SU-DHL-6 (cell line): Measurements from ENCODE around the gene GATA3.

Experiments used
- H2AFZ ChIP-seq: fragments of 200-600 bp; sonication (generic); 2 replicates; pipeline ENCODE4 v1.6.1; 2014; ENCODE audit warnings: low read depth, mild to moderate bottlenecking, moderate library complexity, mixed read lengths, antibody characterized with exemption, low read length; ENCODE audit not compliant: severe bottlenecking
- H3F3A ChIP-seq: fragments of 200-600 bp; shearing (Covaris generic); 2 replicates; pipeline ENCODE4 v1.6.0; 2016; ENCODE audit warnings: antibody characterized with exemption, mild to moderate bottlenecking; ENCODE audit not compliant: insufficient read depth
- H3K27ac ChIP-seq: fragments of 200-600 bp; sonication (generic); 2 replicates; pipeline ENCODE4 v1.5.1; 2016; ENCODE audit warnings: low read depth, mild to moderate bottlenecking, low read length, moderate library complexity, mixed read lengths
- H3K27me3 ChIP-seq: fragments of 200-600 bp; sonication (generic), shearing (Covaris generic); 2 replicates; pipeline ENCODE4 v1.6.0; 2014; ENCODE audit warnings: mild to moderate bottlenecking, low read length
- H3K36me3 ChIP-seq: fragments of 200-600 bp; sonication (generic); 2 replicates; pipeline ENCODE4 v1.6.1; 2014; ENCODE audit warnings: mild to moderate bottlenecking, low read length, mixed read lengths
- H3K4me2 ChIP-seq: fragments of 300-600, 200-600 bp; shearing (Covaris generic), sonication (generic); 2 replicates; pipeline ENCODE4 v1.6.0; 2014; ENCODE audit warnings: low read length, low read depth, mild to moderate bottlenecking; ENCODE audit not compliant: poor library complexity, severe bottlenecking
- H3K4me3 ChIP-seq: fragments of 200-600 bp; sonication (generic); 2 replicates; pipeline ENCODE4 v1.5.1; 2014; ENCODE audit warnings: antibody characterized with exemption, low read length, mild to moderate bottlenecking, mixed read lengths; ENCODE audit not compliant: insufficient read depth, poor library complexity, severe bottlenecking
- H3K79me2 ChIP-seq: fragments of 200-600 bp; sonication (generic); 2 replicates; pipeline ENCODE4 v1.6.1; 2014; ENCODE audit warnings: mild to moderate bottlenecking, low read length, moderate library complexity; ENCODE audit not compliant: insufficient read depth
- H3K9ac ChIP-seq: fragments of 200-600 bp; sonication (generic); 2 replicates; pipeline ENCODE4 v1.7.0; 2014; ENCODE audit warnings: mild to moderate bottlenecking, low read length
- H3K9me2 ChIP-seq: fragments of 200-600 bp; sonication (generic); replicated peaks from 2 replicates; pipeline ENCODE4 v1.6.1; 2014; ENCODE audit warnings: low read length; ENCODE audit not compliant: insufficient read depth
- H3K9me3 ChIP-seq: fragments of 200-600 bp; sonication (generic); 2 replicates; pipeline ENCODE4 v1.6.1; 2014; ENCODE audit warnings: low read length, mixed read lengths; ENCODE audit not compliant: insufficient read depth
- H4K20me1 ChIP-seq: fragments of 200-600 bp; sonication (generic); 2 replicates; pipeline ENCODE4 v1.6.1; 2014; ENCODE audit warnings: low read depth, mild to moderate bottlenecking, antibody characterized with exemption, low read length, moderate library complexity, mixed read lengths
- EZH2phosphoT487 ChIP-seq: fragments of 200-600 bp; sonication (generic), shearing (Covaris generic); conservative IDR thresholded peaks from 2 replicates; pipeline ENCODE4 v1.6.1; 2018; ENCODE audit warnings: mild to moderate bottlenecking, antibody characterized with exemption, low read length, moderate library complexity, mixed read lengths
- TF ChIP-seq, protein P1 (sequence below): fragments of 200-600 bp; sonication (generic); IDR thresholded peaks from one replicate; pipeline ENCODE4 v1.5.1; 2017; ENCODE audit warnings: antibody characterized with exemption, mild to moderate bottlenecking, low read length, moderate library complexity; ENCODE audit not compliant: insufficient read depth, poor library complexity, severe bottlenecking

The GATA3 gene

DNA sequence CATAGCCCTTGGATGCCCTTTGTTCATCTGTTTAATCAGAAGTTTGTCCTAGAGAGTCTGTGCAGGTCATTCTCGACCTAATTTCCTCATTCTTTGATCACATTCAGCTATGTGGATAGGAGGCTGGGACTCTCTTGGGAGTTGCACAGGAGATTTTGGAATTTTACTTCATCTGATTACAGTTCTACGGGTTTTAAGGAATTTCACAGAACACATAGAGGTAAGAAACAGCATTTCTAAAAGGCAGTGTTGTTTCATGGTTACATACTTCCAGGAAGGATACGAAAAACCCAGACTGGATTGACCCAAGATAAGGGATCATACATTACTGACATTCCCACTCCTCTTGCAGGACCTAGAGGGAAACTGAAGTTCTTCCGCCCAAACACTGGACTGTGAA is 45.9 kb downstream of the GATA3 start:
- no peak overlapping the region for H2AFZ ChIP-seq
- H3K27me3 ChIP-seq: no peaks in the 10 kb centered on the region
- H3K27ac ChIP-seq: no peak overlapping the region
- TF ChIP-seq, protein P1, sequence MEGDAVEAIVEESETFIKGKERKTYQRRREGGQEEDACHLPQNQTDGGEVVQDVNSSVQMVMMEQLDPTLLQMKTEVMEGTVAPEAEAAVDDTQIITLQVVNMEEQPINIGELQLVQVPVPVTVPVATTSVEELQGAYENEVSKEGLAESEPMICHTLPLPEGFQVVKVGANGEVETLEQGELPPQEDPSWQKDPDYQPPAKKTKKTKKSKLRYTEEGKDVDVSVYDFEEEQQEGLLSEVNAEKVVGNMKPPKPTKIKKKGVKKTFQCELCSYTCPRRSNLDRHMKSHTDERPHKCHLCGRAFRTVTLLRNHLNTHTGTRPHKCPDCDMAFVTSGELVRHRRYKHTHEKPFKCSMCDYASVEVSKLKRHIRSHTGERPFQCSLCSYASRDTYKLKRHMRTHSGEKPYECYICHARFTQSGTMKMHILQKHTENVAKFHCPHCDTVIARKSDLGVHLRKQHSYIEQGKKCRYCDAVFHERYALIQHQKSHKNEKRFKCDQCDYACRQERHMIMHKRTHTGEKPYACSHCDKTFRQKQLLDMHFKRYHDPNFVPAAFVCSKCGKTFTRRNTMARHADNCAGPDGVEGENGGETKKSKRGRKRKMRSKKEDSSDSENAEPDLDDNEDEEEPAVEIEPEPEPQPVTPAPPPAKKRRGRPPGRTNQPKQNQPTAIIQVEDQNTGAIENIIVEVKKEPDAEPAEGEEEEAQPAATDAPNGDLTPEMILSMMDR: no peak
- TF ChIP-seq EZH2phosphoT487: no peak
- H3K4me3 ChIP-seq: no peak overlapping the region
- no peaks in the 10 kb centered on the region for H3K36me3 ChIP-seq
- no peaks in the 10 kb centered on the region for H3K9me3 ChIP-seq
- H4K20me1 ChIP-seq: no peaks in the 10 kb centered on the region
- H3K4me2 ChIP-seq: no peak overlapping the region
- H3F3A ChIP-seq: no peaks in the 10 kb centered on the region
- H3K9ac ChIP-seq: no peak overlapping the region
- no peaks in the 10 kb centered on the region for H3K79me2 ChIP-seq
- no peaks in the 10 kb centered on the region for H3K9me2 ChIP-seq

DNA sequence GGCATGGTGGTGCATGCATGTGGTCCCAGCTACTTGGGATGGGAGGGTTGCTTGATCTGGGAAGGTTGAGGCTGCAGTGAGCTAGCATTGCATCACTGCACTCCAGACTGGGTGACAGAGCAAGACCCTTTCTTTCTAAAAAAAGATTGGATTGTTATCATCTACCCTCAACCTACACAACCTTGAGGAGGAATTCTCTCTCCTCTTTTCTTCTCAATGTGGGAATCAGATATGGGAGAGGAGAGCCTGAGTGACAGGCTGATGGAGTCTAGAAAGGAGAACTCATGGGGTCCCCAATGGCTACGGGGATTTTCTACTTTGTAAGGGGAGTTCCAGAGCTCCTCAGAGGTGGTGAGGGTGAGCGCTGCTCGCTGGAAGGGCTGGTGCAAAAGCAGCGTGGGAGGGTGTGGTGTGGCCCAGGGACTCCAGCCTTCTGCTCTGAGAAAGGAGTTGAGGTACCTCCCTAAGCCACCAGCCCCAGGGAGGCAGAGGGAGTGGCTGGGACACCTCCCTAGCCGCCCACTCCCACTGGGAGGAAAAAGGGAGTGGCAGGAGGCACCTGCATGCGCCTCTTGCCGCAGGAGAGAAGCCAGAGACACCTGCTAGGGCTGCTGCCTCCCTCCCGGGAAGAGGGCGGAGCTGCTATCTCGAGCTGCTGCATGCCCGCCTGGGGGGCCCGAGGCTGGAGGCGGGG is 48.4 kb downstream of the GATA3 start:
- H3K4me3 ChIP-seq: no peak overlapping the region
- no peaks in the 10 kb centered on the region for H3K9me2 ChIP-seq
- no peaks in the 10 kb centered on the region for H3K27me3 ChIP-seq
- no peaks in the 10 kb centered on the region for H3K79me2 ChIP-seq
- H4K20me1 ChIP-seq: no peaks in the 10 kb centered on the region
- H3F3A ChIP-seq: no peaks in the 10 kb centered on the region
- H3K27ac ChIP-seq: no peak overlapping the region
- TF ChIP-seq, protein P1: no peak
- no peak for TF ChIP-seq EZH2phosphoT487
- no peaks in the 10 kb centered on the region for H3K36me3 ChIP-seq
- no peak overlapping the region for H2AFZ ChIP-seq
- no peaks in the 10 kb centered on the region for H3K9me3 ChIP-seq
- no peak overlapping the region for H3K4me2 ChIP-seq
- no peak overlapping the region for H3K9ac ChIP-seq

DNA sequence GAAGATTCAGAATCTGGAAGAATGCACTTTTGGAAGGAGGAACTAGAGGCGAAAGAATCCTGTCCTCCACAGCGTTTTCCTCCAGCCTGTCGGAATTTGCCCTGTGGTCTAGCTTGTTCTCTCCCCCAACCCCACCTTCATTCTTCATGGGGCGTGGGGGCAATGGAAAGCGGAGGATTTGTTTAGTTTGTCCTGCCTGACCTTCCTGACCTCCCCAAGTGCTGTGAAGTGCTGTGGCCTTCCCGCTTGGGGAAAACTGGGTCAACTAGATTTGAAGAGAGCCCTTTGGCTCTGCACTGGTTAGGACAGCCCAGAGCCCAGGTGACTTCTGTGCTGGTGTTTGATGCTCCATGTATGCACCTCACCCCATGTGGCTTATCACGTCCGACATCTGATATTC is 49.1 kb downstream of the GATA3 start:
- no peaks in the 10 kb centered on the region for H3K36me3 ChIP-seq
- no peaks in the 10 kb centered on the region for H3K27me3 ChIP-seq
- no peaks in the 10 kb centered on the region for H3F3A ChIP-seq
- H3K4me2 ChIP-seq: no peak overlapping the region
- H2AFZ ChIP-seq: no peak overlapping the region
- H3K27ac ChIP-seq: no peak overlapping the region
- no peaks in the 10 kb centered on the region for H3K79me2 ChIP-seq
- no peak overlapping the region for H3K4me3 ChIP-seq
- no peak overlapping the region for H3K9ac ChIP-seq
- no peaks in the 10 kb centered on the region for H3K9me2 ChIP-seq
- no peak for TF ChIP-seq EZH2phosphoT487
- TF ChIP-seq, protein P1: no peak
- no peaks in the 10 kb centered on the region for H3K9me3 ChIP-seq
- no peaks in the 10 kb centered on the region for H4K20me1 ChIP-seq
